ENCODE measurements around the gene SF3A2. TPM values are rescaled to one million over a fixed set of nuclear protein-coding genes. Genes with fewer than 3 reads are reported as not detected.

Gene SF3A2
- total RNA-seq, 2 experiments from 2014 or later = 142 to 151 TPM

GRCh38 chr19:2233601-2234280 is 2.9 kb upstream of the SF3A2 start:
- ChIA-PET CTCF (no interaction called here), POLR2A (no interaction called here)
- H3K27ac Mint-ChIP-seq = peak overlapping the region; percentile 88
- H3K4me1 Mint-ChIP-seq = peaks cover 33% of the 10 kb centered on the region
- H3K27me3 Mint-ChIP-seq = no peaks in the 10 kb centered on the region
- peak overlapping the region; percentile 97 for H3K4me3 Mint-ChIP-seq
- no peak for DNase-seq
- peaks cover 49% of the 10 kb centered on the region for H3K36me3 Mint-ChIP-seq (ENCODE audit: low read depth)
- no peaks in the 10 kb centered on the region for H3K9me3 Mint-ChIP-seq

- DNase-seq = no peak
These were observed 1.6 kb upstream of the SF3A2 start for GRCh38 chr19:2234996-2235380.

GRCh38 chr19:2235381-2236063 is 1.1 kb upstream of the SF3A2 start:
- Mint-ChIP-seq H3K4me3 (peak overlapping the region; percentile 97), H3K9me3 (no peaks in the 10 kb centered on the region), H3K27ac (peak overlapping the region; percentile 99), H3K27me3 (no peaks in the 10 kb centered on the region), H3K4me1 (peaks cover 46% of the 10 kb centered on the region), H3K36me3 (ENCODE audit: low read depth) (peaks cover 51% of the 10 kb centered on the region)
- POLR2A ChIA-PET = interaction anchor here (0.6 kb wide), 2 partner anchors 225 to 273 kb away, joined by 3 to 4 read pairs; no protein-coding TSS in a partner anchor
- CTCF ChIA-PET = interaction anchor here (0.6 to 1.3 kb wide), 20 partner anchors 9 to 401 kb away, joined by 3 to 5 read pairs (median 3); partner anchors contain the start of gene AMH
- peak; percentile 24 for DNase-seq

More at GRCh38 chr19:2234996-2235380, 1.6 kb upstream of the SF3A2 start:
- no peaks in the 10 kb centered on the region for H3K9me3 Mint-ChIP-seq
- peak overlapping the region; percentile 97 for H3K4me3 Mint-ChIP-seq
- peak overlapping the region; percentile 88 for H3K27ac Mint-ChIP-seq
- POLR2A ChIA-PET = no interaction called here
- H3K36me3 Mint-ChIP-seq (ENCODE audit: low read depth) = peaks cover 48% of the 10 kb centered on the region
- peaks cover 42% of the 10 kb centered on the region for H3K4me1 Mint-ChIP-seq
- CTCF ChIA-PET = interaction anchor here (0.6 to 1.1 kb wide), 3 partner anchors 39 to 338 kb away, joined by 3 to 4 read pairs (median 3); no protein-coding TSS in a partner anchor
- H3K27me3 Mint-ChIP-seq = no peaks in the 10 kb centered on the region

- ChIA-PET CTCF (interaction anchor here (0.6 to 1.3 kb wide), 19 partner anchors 10 to 400 kb away, joined by 3 to 5 read pairs (median 3); partner anchors contain the start of gene AMH), POLR2A (interaction anchor here (0.6 kb wide), 2 partner anchors 226 to 273 kb away, joined by 3 to 4 read pairs; no protein-coding TSS in a partner anchor)
- Mint-ChIP-seq H3K27me3 (no peaks in the 10 kb centered on the region), H3K4me1 (peaks cover 51% of the 10 kb centered on the region), H3K4me3 (peak overlapping the region; percentile 97), H3K9me3 (no peaks in the 10 kb centered on the region), H3K36me3 (ENCODE audit: low read depth) (peaks cover 56% of the 10 kb centered on the region), H3K27ac (peak overlapping the region; percentile 99)
- DNase-seq = no peak
These were observed 635 bp upstream of the SF3A2 start for GRCh38 chr19:2236064-2236313.

GRCh38 chr19:2237051-2237868 is 636 bp downstream of the SF3A2 start:
- Mint-ChIP-seq H3K4me1 (peaks cover 61% of the 10 kb centered on the region), H3K27me3 (no peaks in the 10 kb centered on the region), H3K4me3 (peak overlapping the region; percentile 97), H3K36me3 (ENCODE audit: low read depth) (peaks cover 60% of the 10 kb centered on the region), H3K9me3 (no peaks in the 10 kb centered on the region), H3K27ac (peak overlapping the region; percentile 99)
- DNase-seq = no peak
- ChIA-PET CTCF (interaction anchor here (0.7 to 5.1 kb wide), 8 partner anchors 16 to 90 kb away, joined by 3 to 34 read pairs (median 4); partner anchors contain the start of gene JSRP1), POLR2A (no interaction called here)

- Mint-ChIP-seq H3K4me1 (peaks cover 63% of the 10 kb centered on the region), H3K27ac (peak overlapping the region; percentile 99), H3K4me3 (peak overlapping the region; percentile 97), H3K27me3 (no peaks in the 10 kb centered on the region), H3K9me3 (no peaks in the 10 kb centered on the region), H3K36me3 (ENCODE audit: low read depth) (peaks cover 58% of the 10 kb centered on the region)
- ChIA-PET POLR2A (no interaction called here), CTCF (interaction anchor here (0.9 to 5.1 kb wide), 7 partner anchors 15 to 82 kb away, joined by 3 to 34 read pairs (median 4); partner anchors contain the start of gene JSRP1)
- no peak for DNase-seq
These were observed 1.2 kb downstream of the SF3A2 start for GRCh38 chr19:2237869-2238153.

- Mint-ChIP-seq H3K4me3 (peak overlapping the region; percentile 97), H3K4me1 (peaks cover 56% of the 10 kb centered on the region), H3K27ac (peak overlapping the region; percentile 99), H3K36me3 (ENCODE audit: low read depth) (peaks cover 53% of the 10 kb centered on the region), H3K9me3 (no peaks in the 10 kb centered on the region), H3K27me3 (no peaks in the 10 kb centered on the region)
- DNase-seq = no peak
- ChIA-PET CTCF (interaction anchor here (0.6 to 5.1 kb wide), 11 partner anchors 10 to 442 kb away, joined by 3 to 34 read pairs (median 5); partner anchors contain the start of genes AMH, LSM7 and SPPL2B), POLR2A (interaction anchor here (0.6 to 1.1 kb wide), 2 partner anchors 31 to 83 kb away, joined by 3 read pairs; no protein-coding TSS in a partner anchor)
These were observed 2.5 kb downstream of the SF3A2 start for GRCh38 chr19:2239173-2239572.

GRCh38 chr19:2239771-2240770 is 3.4 kb downstream of the SF3A2 start:
- ChIA-PET CTCF (interaction anchor here (0.5 to 5.1 kb wide), 7 partner anchors 9 to 344 kb away, joined by 3 to 34 read pairs (median 3); partner anchors contain the start of genes AMH, LSM7 and SPPL2B), POLR2A (no interaction called here)
- Mint-ChIP-seq H3K9me3 (no peaks in the 10 kb centered on the region), H3K4me1 (peaks cover 51% of the 10 kb centered on the region), H3K4me3 (peak overlapping the region; percentile 97), H3K36me3 (ENCODE audit: low read depth) (peaks cover 54% of the 10 kb centered on the region), H3K27ac (peak overlapping the region; percentile 99), H3K27me3 (no peaks in the 10 kb centered on the region)
- peak; percentile 62 for DNase-seq

- H3K9me3 Mint-ChIP-seq = no peaks in the 10 kb centered on the region
- peaks cover 48% of the 10 kb centered on the region for H3K4me1 Mint-ChIP-seq
- CTCF ChIA-PET = interaction anchor here (0.5 to 5.1 kb wide), 3 partner anchors 20 to 343 kb away, joined by 3 to 34 read pairs (median 3); no protein-coding TSS in a partner anchor
- POLR2A ChIA-PET = no interaction called here
- peak overlapping the region; percentile 97 for H3K4me3 Mint-ChIP-seq
- peak overlapping the region; percentile 50 for H3K27ac Mint-ChIP-seq
- no peak for DNase-seq
- H3K27me3 Mint-ChIP-seq = no peaks in the 10 kb centered on the region
- peaks cover 57% of the 10 kb centered on the region for H3K36me3 Mint-ChIP-seq (ENCODE audit: low read depth)
These were observed 4.5 kb downstream of the SF3A2 start for GRCh38 chr19:2240881-2241760.

GRCh38 chr19:2242092-2242537 is 5.5 kb downstream of the SF3A2 start:
- H3K27me3 Mint-ChIP-seq = no peaks in the 10 kb centered on the region
- H3K9me3 Mint-ChIP-seq = no peaks in the 10 kb centered on the region
- peaks cover 45% of the 10 kb centered on the region for H3K4me1 Mint-ChIP-seq
- DNase-seq = no peak
- ChIA-PET POLR2A (interaction anchor here (0.6 kb wide), 1 partner anchor 87 kb away, joined by 3 read pairs; no protein-coding TSS in a partner anchor), CTCF (interaction anchor here (0.6 to 5.1 kb wide), 2 partner anchors 11 to 19 kb away, joined by 3 to 34 read pairs; no protein-coding TSS in a partner anchor)
- no peak overlapping the region for H3K4me3 Mint-ChIP-seq
- peak overlapping the region; percentile 54 for H3K27ac Mint-ChIP-seq
- peaks cover 51% of the 10 kb centered on the region for H3K36me3 Mint-ChIP-seq (ENCODE audit: low read depth)

GRCh38 chr19:2242816-2243215 is 6.2 kb downstream of the SF3A2 start:
- ChIA-PET POLR2A (no interaction called here), CTCF (interaction anchor here (1.3 kb wide), 1 partner anchor 16 kb away, joined by 4 read pairs; no protein-coding TSS in a partner anchor)
- peaks cover 40% of the 10 kb centered on the region for H3K4me1 Mint-ChIP-seq
- no peak overlapping the region for H3K27ac Mint-ChIP-seq
- peaks cover 46% of the 10 kb centered on the region for H3K36me3 Mint-ChIP-seq (ENCODE audit: low read depth)
- no peaks in the 10 kb centered on the region for H3K27me3 Mint-ChIP-seq
- H3K9me3 Mint-ChIP-seq = no peaks in the 10 kb centered on the region
- H3K4me3 Mint-ChIP-seq = no peak overlapping the region
- DNase-seq = no peak
